ENCODE measurements around the gene M6PR.

M6PR gene

GRCh38 chr12:8949342-8950220 lies at the start of gene M6PR:
Gene M6PR (minus strand): TSS chr12:8949645. CDS start chr12:8946404, 3,241 bp downstream.
- peak; percentile 97 to 98 (median 98) for DNase-seq

- peak; percentile 39 to 71 (median 55) for DNase-seq
These were observed 47.4 kb upstream of the M6PR start for GRCh38 chr12:8996682-8997405.

GRCh38 chr12:8995021-8995775 lies 45.8 kb upstream of the M6PR start:
- DNase-seq: no peak

DNA sequence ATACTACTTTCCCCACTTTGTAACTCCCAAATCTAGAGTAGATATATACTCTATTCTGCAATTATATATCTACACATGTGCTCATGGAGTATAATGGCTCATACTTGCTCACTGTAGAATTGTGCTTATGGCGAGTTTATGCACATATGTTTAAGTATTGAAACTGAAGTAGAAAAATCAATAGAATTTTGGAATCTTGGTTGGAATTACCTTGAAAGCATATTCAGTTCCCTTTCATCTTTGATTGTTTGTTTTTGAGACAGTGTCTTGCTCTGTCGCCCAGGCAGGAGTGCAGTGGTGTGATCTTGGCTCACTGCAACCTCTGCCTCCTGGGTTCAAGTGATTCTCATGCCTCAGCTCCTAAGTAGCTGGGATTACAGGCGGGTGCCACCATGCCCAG lies 44.4 kb upstream of the M6PR start:
- DNase-seq: no peak

DNA sequence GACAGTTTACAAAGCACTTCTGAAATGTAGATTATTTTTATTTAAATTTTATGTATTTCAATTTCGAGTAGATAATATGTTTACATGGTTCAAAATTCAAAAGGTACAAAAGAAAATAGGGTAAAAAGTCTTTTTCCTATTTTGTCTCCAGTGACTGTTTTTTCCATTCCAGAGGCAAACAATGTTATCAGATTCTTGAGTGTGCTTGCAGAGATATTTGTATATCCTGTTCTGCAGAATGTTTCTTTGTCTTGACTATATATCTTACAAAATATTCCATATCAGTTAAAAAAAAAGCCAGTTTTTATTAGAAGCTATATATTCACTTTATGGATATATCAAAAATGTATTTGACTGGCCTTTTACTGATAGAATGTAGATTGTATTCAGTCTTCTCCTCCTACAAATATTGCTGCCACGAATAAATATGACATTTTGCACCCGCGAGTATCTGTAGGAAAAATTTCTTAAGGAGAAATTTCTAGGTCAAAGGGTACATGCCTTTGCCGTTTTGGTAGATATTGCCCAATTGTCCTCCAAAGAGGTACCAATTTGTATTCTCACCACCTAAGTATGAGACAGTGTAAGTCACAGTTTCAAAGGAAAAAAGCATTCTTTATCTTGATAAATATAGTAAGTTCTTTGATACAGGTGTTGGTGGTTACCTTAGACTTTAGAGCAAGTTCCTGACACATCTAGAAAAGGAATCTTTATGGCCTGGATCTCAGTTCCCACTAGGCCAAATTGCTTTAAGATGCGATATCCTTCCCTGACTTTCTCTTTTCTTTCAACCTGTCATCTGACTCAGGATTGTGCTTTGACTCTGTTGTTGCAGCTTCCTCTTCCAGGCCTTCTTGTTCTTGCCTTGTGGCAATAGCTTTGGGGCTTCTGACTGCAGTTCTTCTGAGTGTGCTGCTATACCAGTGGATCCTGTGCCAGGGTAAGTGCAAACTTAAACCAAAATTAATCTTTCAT lies 42.2 kb upstream of the M6PR start:
- DNase-seq: peak; percentile 52 to 70 (median 66)

- DNase-seq: peak; percentile 29 to 70 (median 63)
These were observed 40.0 kb upstream of the M6PR start, which contains the start of gene KLRG1 for GRCh38 chr12:8989413-8989812. Gene KLRG1 (plus strand): TSS chr12:8989546. CDS start chr12:8989636, 90 bp downstream.

DNA sequence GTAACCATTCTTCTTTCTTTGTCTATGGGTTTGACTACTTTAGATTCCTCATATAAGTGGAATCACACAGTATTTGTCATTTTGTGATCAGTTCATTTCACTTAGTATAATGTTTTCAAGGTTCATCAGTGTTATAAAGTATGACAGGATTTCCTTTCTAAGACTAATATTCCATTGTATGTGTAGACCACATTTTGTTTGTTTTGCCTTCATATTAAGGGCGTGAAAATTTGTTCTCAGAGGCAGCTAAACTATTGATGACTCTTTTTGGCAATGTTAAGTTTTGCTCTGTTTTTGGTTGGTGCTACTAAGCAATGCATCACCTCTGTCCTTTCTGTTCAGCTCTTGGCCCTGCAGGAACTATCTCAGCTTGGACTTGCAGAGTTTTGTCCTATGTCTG lies 38.2 kb upstream of the M6PR start:
- DNase-seq: no peak

DNA sequence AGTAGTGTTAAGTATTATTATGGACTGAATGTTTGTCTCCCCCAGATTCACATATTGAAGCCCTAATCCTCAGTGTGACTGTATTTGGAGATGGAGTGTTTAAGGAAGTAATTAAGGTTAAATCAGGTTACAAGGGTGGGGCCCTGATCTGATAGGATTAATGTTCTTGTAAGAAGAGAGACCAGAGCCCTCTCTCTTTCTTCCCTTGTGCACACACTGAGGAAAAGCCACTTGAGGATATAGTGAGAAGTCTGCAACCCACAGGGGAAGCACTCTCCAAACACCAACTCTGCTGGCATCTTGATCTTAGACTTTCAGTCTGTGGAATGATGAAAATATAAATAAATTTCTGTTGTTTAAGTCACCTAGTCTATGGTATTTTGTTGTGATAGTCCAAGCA lies 37.7 kb upstream of the M6PR start:
- DNase-seq: peak in 1 of 3 donors; percentile 1

- peak; percentile 68 to 72 (median 70) for DNase-seq
These were observed 35.8 kb upstream of the M6PR start for GRCh38 chr12:8985213-8985754.

DNA sequence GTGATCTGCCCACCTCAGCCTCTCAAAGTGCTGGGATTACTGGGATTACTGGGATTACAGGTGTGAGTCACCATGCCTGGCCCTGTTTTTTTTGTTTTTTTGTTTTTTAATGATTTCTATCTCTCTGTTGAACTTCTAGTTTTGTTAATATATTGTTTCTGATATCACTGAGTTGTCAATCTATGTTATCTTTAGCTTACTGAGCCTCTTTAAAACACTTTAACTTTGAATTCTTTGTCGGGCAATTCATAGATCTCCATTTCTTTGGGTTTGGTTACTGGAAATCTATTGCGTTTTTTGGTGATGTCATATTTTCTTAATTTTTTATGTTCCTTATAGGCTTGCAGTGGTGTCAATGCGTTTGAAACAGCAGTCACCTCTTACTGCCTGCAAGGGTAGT lies 30.7 kb upstream of the M6PR start:
- no peak for DNase-seq

GRCh38 chr12:8970432-8970831 lies 21.0 kb upstream of the M6PR start:
- no peak for DNase-seq

- DNase-seq: no peak
These were observed 20.5 kb upstream of the M6PR start for GRCh38 chr12:8969861-8970411.

DNA sequence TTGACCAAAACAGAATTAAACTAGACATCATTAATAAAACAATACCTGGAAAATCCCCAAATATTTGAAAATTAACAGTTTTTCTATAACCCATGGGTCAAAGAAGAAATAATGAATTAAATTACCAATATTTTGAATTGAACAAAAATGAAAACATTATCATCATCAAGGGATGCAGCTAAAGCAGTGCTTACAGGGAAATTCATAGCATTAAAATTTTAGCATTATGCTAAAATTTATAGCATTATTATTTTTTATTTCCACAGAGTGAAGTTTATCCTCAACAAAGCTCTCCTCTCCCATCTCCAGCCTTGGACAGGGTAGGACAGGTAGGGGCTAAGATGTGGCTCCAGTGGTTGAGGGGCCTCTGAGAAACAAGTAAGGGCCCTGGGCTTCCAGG lies 19.3 kb upstream of the M6PR start:
- DNase-seq: no peak

GRCh38 chr12:8960176-8960575 lies 10.7 kb upstream of the M6PR start:
- no peak for DNase-seq

DNA sequence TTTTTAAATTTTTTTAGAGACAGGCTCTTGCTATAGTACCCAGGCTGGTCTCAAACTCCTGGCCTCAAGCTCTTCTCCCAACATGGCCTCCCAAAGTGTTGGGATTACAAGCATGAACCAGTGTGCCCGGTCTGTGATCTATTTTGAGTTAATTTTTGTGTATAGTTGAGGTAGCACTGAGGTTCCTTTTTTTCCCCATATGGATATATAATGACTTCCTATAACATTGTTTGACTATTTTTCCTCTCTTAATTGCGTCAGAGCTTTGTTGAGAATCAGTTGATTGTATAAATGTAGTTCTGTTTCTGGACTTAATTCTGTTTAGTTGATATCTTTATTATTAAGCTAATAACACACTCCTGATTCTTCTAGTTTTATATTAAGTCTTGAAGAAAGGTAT lies 8.6 kb upstream of the M6PR start:
- DNase-seq: peak in 1 of 3 donors; percentile 34

DNA sequence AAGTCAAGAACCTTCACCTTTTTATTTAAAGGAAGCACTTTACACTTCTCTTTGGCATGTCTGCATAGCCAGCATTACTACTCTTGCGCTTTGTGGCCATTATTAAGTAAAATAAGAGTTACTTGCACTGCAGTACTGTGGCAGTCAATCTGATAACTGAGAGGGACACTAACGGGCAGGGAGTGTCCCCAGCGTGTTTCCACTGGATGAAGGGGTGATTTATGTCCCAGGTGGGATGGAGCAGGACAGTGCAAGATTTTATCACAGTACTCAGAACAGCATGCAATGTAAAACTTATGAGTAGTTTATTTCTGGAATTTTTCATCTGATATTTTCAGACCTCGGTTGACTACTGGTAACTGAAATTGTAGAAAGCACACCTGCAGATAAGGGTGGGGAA lies 8.1 kb upstream of the M6PR start:
- DNase-seq: no peak

DNA sequence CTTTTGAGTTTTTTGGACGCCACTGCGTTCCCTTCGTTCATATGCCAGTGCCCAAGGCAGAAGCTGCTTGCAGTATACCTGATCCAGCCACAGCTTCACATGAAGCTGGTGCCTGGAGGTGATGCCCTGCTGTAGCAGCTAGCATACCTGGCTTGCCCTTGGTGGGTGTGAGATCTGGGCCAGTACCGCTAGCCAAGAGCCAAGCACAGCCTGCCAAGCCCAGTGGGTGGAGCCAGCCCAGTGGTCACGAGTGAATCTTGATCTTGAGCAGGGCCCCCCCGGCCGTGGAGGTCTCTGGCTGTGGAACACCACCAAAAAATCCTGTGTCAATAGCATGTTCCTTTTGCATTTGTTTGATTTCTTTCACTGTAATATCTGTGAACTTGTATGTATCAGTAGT lies 7.3 kb upstream of the M6PR start:
- no peak for DNase-seq

DNA sequence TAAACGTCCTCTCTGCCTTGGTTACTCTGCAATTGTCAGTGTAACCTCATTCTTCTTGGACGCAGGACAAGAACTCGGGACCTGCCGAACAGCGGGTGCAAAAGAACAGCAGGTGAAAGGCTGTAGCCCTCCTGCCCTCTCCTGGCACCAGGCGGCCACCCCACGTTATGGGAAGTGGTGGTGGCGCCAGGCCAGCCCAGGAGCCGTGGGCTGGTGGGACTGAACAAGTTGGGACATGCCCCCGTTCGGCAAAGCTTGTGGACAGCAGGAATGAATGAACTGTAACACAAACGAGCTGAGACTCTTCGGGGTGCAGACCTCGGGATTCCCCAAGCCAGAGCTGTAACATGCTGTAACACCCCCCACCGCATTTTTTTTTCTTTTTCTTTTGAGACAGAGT lies 6.6 kb upstream of the M6PR start:
- no peak for DNase-seq

DNA sequence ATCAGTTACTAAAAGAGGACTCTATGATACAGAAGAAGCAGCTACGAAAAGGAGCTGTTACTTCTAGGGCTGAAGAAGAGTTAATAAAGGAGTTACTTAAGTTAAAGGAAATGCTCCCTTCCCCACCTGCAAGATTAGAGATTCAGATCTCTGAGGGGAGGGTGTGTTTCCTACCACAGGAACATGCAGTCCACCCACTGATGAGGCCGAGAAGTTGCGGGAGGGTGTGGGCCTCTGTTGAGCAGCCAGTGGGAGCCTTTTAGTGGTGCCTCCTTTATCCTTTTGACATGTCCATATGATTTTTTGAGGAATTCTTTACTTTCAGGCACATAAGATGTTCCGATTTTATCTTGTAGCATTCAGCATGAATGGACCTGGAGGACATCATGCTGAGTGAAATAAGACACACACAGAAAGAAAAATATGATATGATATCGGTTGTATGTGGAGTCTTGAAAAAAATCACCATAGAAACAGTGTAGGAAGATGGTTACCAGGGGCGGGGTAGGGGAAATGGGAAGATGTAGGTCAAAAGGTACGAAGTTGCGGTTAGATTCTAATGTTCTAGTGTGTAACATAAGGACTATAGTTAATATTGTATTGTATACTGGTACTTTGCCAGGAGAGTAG lies 4.4 kb upstream of the M6PR start:
- DNase-seq: no peak

DNA sequence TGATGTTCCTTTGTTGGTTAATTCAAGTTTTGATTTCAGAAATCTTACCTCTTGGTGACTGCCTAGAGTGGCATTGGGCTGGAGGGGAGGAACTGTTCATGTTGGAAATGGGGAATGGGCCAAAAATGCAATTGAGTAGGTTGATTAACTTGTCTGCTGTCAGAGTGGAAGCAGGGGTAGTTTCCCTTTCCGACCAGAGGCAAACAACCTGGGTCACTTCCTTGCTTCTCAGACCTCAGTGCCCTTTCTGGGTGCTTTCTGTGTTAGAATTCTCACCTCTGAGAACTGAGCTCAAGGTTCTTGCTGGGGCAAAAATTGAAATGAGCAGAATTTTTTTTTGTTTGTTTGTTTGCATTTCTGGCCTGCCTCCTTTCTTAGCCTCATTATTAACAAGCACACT lies 2.3 kb upstream of the M6PR start:
- DNase-seq: peak in 1 of 3 donors; percentile 4
